ENCODE results near the gene NET1.

DNA sequence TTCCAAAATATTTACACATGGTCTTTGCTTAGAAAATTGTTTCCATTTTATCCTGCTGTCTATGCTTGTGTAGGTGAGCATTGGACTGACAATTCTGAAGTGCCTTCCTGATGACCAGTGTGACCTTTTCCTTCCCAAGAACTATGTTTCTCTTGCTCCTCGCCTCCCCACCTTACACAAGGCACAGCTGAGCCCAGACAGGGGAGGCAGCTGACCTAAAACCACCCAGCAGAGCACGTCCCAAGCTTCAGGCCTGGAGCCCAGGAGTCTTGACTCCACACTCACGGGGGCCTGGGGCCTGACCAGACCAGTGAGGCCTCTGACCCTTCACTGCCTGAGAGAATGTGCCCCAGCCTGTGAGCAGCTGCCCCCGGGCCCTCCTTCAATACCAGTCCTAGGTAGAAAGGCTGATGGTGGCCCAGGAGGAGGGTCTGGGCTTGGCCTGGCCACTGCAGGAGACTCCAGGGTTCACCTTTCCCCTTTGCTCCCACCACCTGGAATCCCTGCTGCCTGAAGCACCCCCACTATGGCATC is 80.0 kb downstream of the NET1 start:
- TF ChIP-seq CTCF (IDR thresholded peaks at IDR 0.05; ENCODE audit: low read length), result no peak
- no peak for TF ChIP-seq EZH2 (IDR thresholded peaks at IDR 0.05; ENCODE audit: borderline replicate concordance, low read length)

Data from OCI-LY1 (cell line).